GM21360 (cell line): ENCODE results near the gene MYRF.

Experiments
- ATAC-seq: cut with Tn5 transposase; IDR thresholded peaks from one replicate; pipeline ENCODE4 v1.9.1; 2021; ENCODE audit warnings: mild to moderate bottlenecking, moderate library complexity; ENCODE audit not compliant: unreplicated experiment

The MYRF gene

GRCh38 chr11:61756452-61757212 is 4.2 kb downstream of the MYRF start:
- no peak for ATAC-seq

GRCh38 chr11:61757213-61757862 is 4.9 kb downstream of the MYRF start:
- no peak for ATAC-seq

GRCh38 chr11:61760946-61761345 is 8.5 kb downstream of the MYRF start:
- no peak for ATAC-seq

DNA sequence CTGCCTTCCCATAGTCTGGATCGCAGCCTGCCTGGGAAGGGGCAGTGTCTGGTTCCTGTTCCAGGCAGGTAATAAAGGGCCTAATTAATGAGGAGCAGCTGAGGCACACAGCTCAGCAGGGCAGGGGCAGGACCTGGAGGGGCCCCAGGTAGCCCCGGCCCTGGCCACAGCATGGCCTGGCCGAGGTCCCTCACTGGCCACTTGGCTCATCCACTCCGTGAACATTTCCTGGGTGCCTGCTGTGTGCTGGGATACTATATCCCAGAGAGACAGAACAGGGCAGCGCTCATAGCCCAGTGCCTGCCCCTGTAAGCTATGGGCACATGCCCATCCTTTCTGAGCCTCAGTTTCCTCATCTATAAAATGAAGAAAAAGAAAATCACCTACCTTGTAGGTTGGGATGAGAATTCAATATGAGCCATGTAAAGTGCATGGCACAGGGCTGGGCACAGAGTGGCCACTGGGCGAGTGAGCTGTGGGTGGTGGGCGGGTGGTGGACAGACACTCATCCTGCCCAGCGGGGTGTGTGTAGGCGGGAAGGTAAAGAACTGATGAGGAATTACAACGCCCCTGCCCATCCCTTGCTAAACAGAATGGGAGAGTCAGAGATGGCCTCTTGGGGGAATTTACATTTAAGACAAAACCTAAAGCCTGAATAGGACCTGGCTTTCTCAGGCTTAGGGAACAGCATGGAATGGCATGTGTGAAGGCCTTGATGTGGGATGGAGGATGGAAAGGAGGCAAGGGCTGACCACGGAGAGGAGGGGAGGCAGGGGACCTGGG is 9.2 kb downstream of the MYRF start:
- ATAC-seq: no peak

DNA sequence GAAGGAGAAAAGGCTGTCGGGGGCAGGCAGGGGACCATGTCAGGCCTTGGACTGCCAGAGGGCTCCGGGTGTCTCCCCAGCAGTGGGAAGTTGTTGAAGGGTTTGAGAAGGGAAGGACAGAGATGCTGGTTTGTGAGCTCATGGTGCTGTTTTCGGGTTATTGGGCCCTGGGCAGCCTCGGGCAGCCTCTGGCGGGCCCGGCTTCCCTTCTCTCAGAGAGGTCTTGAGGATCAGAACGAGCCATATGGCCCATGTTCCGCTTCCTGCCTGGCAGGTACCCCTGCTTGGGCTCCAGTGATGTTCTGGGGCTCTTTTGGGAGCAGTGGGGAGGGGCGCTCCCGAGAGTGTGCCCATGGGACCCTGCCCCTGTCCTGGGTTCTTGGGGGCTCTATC is 9.8 kb downstream of the MYRF start:
- no peak for ATAC-seq

- no peak for ATAC-seq
These were observed 10.4 kb downstream of the MYRF start for GRCh38 chr11:61762798-61763197.

GRCh38 chr11:61763930-61764605 is 11.6 kb downstream of the MYRF start:
- ATAC-seq: no peak

DNA sequence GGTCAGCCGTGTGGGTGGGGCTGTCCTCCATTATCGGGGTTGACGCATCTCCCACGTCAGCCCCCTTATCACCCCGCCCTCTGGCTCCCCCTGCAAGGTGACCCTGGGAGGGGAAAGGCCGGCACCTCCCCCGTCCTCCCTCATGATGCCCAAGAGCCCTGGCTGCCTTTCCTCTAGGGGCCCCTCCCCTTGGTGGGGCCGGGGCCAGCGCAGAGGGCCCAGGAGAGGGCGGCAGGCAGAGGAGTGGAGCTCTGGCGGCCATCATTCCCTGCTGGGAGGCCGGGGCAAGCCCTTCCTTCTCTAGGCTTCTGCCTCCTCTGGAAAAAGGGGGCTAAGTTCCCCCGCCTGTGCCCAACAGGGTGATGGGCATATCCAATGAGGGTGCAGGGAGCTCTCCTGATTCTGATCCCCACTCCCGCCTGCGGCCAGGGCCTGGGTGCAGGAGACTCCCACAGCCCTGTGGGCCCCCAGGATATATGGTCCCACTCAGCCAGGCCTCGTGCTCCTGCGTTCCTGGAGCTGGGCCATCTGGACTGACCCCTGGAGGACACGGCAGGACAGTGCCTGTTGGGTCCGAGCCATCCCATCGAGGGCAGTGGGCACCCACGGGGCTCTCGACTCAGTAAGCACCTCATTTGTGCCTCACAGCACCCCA is 12.3 kb downstream of the MYRF start:
- ATAC-seq: no peak

DNA sequence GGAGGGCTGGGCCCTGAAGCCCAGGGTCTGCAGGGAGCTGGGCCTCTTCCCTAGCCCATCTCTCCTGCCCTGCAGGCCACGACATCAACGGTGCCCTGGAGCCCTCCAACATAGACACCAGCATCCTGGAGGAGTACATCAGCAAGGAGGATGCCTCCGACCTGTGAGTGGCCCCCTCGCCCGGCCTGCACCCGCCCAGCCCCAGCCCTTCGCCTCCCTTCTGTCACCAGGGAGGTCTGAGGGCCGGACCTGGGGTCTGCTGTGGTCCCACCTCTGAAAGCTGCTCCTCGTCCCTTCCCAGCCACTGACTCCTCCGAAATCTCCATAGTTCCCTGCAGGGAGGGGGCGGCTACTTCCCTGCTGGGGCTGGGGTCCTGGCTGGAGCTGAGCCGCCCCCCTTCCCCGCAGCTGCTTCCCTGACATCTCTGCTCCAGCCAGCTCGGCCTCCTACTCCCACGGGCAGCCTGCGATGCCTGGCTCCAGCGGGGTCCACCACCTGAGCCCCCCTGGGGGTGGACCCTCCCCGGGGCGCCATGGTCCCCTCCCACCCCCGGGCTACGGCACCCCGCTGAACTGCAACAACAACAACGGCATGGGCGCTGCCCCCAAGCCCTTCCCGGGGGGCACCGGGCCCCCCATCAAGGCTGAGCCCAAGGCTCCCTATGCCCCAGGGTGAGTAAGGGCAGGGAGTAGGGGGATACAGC is 13.3 kb downstream of the MYRF start:
- no peak for ATAC-seq

DNA sequence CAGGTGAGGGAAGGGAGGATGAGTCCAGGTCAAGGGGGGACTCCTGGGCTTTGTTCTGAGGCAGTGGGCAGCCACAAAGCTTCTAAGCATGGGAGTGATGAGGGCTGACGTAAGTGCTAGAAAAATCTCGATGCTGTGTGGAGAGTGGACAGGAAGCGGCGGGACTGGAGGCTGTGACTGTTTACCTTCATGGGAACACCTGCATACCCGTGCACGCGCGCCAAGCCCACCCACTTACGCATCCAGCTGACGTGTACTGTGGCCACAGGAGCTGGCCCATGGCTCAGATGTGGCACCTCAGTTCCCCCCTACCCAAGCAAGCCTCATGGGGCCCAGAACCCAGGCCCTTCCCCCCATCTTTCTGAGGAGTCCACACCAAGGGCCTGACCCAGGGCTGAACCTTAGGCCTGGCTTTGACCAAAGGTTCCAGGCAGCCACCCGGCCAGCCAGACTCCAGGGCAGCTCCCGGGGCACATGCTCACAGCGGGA is 14.0 kb downstream of the MYRF start:
- ATAC-seq: no peak

DNA sequence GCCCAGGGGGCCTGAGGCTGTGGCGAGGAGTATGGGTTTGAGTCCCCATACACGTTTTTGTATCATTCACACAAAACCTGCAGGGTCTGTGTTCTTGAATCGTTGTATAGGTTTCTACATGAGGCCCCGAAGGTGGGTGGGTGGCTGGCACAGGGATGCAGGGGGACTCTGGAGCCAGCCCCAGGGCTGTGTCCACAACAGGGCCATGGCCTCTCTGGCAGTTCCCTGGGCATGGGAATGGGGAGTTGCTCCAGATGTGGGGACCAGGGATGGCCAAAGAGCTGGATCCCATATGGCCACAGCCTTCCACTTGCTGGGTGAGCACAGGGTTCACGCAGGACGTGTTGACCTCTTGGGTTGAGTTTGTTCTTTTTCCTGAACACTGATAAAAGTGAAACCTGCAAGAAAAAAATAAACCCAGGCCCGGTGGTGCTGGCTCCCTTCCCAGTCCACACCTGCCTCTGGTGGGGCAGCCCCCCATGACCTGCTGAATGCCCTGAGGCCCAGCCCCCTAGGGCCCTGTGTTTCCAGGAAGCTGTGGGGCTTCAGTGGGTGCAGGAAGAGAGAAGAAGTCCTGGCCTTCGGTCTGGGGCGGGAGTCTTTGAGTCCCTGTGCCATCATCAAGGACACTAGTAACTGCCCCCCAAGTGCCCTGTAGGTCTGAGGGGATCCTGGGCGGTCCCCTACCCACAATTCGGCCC is 16.1 kb downstream of the MYRF start:
- ATAC-seq: no peak

GRCh38 chr11:61769169-61769920 is 16.9 kb downstream of the MYRF start:
- no peak for ATAC-seq

DNA sequence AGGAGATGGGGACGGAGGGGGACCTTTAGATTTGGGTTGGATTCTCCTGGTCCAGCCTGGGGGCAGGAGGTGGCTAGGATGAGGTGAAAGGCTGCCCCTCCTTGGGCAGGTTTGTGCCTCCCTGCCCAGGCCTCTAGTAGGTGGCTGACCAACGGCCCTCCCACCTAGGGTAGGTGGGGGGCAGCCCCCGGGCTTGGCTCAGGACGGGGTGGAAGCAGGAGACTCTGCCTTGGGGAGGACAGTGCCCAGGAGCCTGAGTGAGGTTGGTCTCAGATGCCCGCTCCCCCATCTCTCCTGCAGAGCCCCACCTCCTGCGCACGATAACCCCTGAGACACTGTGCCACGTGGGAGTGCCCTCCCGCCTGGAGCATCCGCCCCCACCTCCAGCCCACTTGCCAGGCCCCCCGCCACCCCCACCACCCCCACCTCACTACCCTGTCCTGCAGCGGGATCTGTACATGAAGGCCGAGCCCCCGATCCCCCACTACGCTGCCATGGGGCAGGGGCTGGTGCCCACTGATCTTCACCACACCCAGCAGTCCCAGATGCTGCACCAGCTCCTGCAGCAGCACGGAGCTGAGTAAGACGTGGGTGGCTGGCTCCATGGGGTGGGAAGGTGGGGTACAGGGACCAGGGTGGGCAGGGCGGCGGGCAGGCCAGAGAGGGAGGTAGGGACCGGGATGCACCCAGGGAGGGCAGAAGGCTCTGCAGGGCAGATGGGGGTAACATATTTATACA is 17.7 kb downstream of the MYRF start:
- ATAC-seq: no peak

GRCh38 chr11:61771195-61771894 is 18.9 kb downstream of the MYRF start:
- no peak for ATAC-seq

DNA sequence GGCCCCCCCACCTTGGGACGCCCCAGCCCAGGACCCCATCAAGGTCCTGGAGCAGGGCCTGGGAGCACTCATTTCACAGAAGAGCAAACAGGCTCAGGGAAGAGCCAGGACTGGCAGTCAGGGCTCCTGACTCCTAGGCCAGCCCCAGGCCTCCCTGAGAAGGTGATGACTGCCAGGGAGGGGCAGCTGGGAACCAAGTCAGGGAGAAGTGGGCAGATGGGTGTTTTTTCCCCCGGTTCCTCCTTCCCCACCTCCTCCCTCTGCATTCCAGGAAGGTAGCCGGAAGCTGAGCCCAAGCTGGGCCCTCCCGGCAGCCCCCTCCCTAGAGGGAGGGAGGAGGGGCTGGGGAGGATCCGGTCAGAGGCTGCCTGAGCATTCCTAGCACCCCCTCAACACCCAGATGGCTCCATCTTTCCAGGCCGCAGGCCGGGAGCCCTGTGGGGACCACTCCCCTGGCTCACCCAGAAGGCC is 19.6 kb downstream of the MYRF start:
- ATAC-seq: no peak

DNA sequence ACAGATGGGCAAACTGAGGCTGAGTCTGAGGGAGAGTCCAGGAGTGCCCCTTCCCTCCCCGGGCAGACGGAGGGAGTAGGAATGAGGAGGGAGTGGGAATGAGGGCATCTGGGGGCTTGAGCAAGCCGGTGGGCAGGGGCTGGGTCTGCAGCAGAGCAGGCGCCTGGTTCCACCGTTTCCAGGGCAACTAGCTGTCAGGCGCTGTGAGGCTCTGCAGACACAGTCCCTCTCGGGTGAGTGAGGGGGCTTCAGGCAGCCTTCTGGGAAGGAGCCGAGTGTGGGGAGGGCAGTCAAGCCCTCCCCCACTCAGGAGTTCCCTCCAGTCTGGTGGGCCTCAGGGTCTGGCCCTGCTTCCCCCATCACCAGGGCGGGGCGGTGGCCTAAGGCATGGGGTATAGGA is 20.9 kb downstream of the MYRF start:
- no peak for ATAC-seq

GRCh38 chr11:61773809-61774208 is 21.4 kb downstream of the MYRF start:
- no peak for ATAC-seq
